ENCODE results near the gene CRIM1. TPM values are rescaled to one million over a fixed set of nuclear protein-coding genes. Genes with fewer than 3 reads are reported as not detected.

CRIM1 gene
- total RNA-seq, 1 experiment from 2014 or later: 21.4 TPM

GRCh38 chr2:36483290-36483689, 127.7 kb downstream of the CRIM1 start:
- Histone ChIP-seq H3K27me3 (ENCODE audit: control insufficient read depth, insufficient read depth, low read length) (no peaks in the 10 kb centered on the region), H3K4me3 (ENCODE audit: insufficient read depth, low read depth, low read length) (no peak overlapping the region), H3K36me3 (replicated peaks; ENCODE audit: control insufficient read depth, insufficient read depth, low read length) (peaks cover 9% of the 10 kb centered on the region)
- no peak for DNase-seq

- DNase-seq: no peak
- Histone ChIP-seq H3K36me3 (replicated peaks; ENCODE audit: control insufficient read depth, insufficient read depth, low read length) (peaks cover 6% of the 10 kb centered on the region; the same call in 1 of the 2 replicates), H3K4me3 (ENCODE audit: insufficient read depth, low read depth, low read length) (no peak overlapping the region), H3K27me3 (ENCODE audit: control insufficient read depth, insufficient read depth, low read length) (no peaks in the 10 kb centered on the region)
Measured at GRCh38 chr2:36484454-36484853, 128.9 kb downstream of the CRIM1 start.

- 0 out of 2 replicates have a peak, but pooled peaks cover 3% of the 10 kb centered on the region for H3K36me3 ChIP-seq (replicated peaks; ENCODE audit: control insufficient read depth, insufficient read depth, low read length)
- no peak overlapping the region for H3K4me3 ChIP-seq (ENCODE audit: insufficient read depth, low read depth, low read length)
- no peak for DNase-seq
- no peaks in the 10 kb centered on the region for H3K27me3 ChIP-seq (ENCODE audit: control insufficient read depth, insufficient read depth, low read length)
Measured at GRCh38 chr2:36485521-36485920, 129.9 kb downstream of the CRIM1 start.

GRCh38 chr2:36486521-36487044, 131.0 kb downstream of the CRIM1 start:
- DNase-seq: no peak
- H3K27me3 ChIP-seq (ENCODE audit: control insufficient read depth, insufficient read depth, low read length): no peaks in the 10 kb centered on the region
- H3K4me3 ChIP-seq (ENCODE audit: insufficient read depth, low read depth, low read length): no peak overlapping the region
- peaks cover 2% of the 10 kb centered on the region; the same call in 1 of the 2 replicates for H3K36me3 ChIP-seq (replicated peaks; ENCODE audit: control insufficient read depth, insufficient read depth, low read length)

GRCh38 chr2:36487947-36488346, 132.4 kb downstream of the CRIM1 start:
- no peak overlapping the region for H3K4me3 ChIP-seq (ENCODE audit: insufficient read depth, low read depth, low read length)
- H3K27me3 ChIP-seq (ENCODE audit: control insufficient read depth, insufficient read depth, low read length): no peaks in the 10 kb centered on the region
- H3K36me3 ChIP-seq (replicated peaks; ENCODE audit: control insufficient read depth, insufficient read depth, low read length): no peaks in the 10 kb centered on the region; the same call in 1 of the 2 replicates
- no peak for DNase-seq

- Histone ChIP-seq H3K4me3 (ENCODE audit: insufficient read depth, low read depth, low read length) (no peak overlapping the region), H3K36me3 (replicated peaks; ENCODE audit: control insufficient read depth, insufficient read depth, low read length) (no peaks in the 10 kb centered on the region; the same call in 1 of the 2 replicates), H3K27me3 (ENCODE audit: control insufficient read depth, insufficient read depth, low read length) (no peaks in the 10 kb centered on the region)
- DNase-seq: no peak
Measured at GRCh38 chr2:36489281-36489680, 133.7 kb downstream of the CRIM1 start.

- Histone ChIP-seq H3K36me3 (replicated peaks; ENCODE audit: control insufficient read depth, insufficient read depth, low read length) (no peaks in the 10 kb centered on the region; the same call in 1 of the 2 replicates), H3K27me3 (ENCODE audit: control insufficient read depth, insufficient read depth, low read length) (no peaks in the 10 kb centered on the region), H3K4me3 (ENCODE audit: insufficient read depth, low read depth, low read length) (no peak overlapping the region)
- no peak for DNase-seq
Measured at GRCh38 chr2:36490749-36491148, 135.2 kb downstream of the CRIM1 start.

- Histone ChIP-seq H3K27me3 (ENCODE audit: control insufficient read depth, insufficient read depth, low read length) (no peaks in the 10 kb centered on the region), H3K4me3 (ENCODE audit: insufficient read depth, low read depth, low read length) (no peak overlapping the region), H3K36me3 (replicated peaks; ENCODE audit: control insufficient read depth, insufficient read depth, low read length) (no peaks in the 10 kb centered on the region; the same call in 1 of the 2 replicates)
- no peak for DNase-seq
Measured at GRCh38 chr2:36492216-36492945, 136.8 kb downstream of the CRIM1 start.

- no peaks in the 10 kb centered on the region for H3K27me3 ChIP-seq (ENCODE audit: control insufficient read depth, insufficient read depth, low read length)
Measured at GRCh38 chr2:36493306-36493705, 137.7 kb downstream of the CRIM1 start.

GRCh38 chr2:36497570-36498163, 142.1 kb downstream of the CRIM1 start:
- Histone ChIP-seq H3K36me3 (replicated peaks; ENCODE audit: control insufficient read depth, insufficient read depth, low read length) (peaks cover 3% of the 10 kb centered on the region), H3K4me3 (ENCODE audit: insufficient read depth, low read depth, low read length) (no peak overlapping the region), H3K27me3 (ENCODE audit: control insufficient read depth, insufficient read depth, low read length) (no peaks in the 10 kb centered on the region)
- no peak for DNase-seq

More at GRCh38 chr2:36493306-36493705, 137.7 kb downstream of the CRIM1 start:
- Histone ChIP-seq H3K4me3 (ENCODE audit: insufficient read depth, low read depth, low read length) (no peak overlapping the region), H3K36me3 (replicated peaks; ENCODE audit: control insufficient read depth, insufficient read depth, low read length) (no peaks in the 10 kb centered on the region; the same call in 1 of the 2 replicates)
- no peak for DNase-seq

GRCh38 chr2:36499128-36499820, 143.7 kb downstream of the CRIM1 start:
- Histone ChIP-seq H3K36me3 (replicated peaks; ENCODE audit: control insufficient read depth, insufficient read depth, low read length) (peaks cover 3% of the 10 kb centered on the region), H3K27me3 (ENCODE audit: control insufficient read depth, insufficient read depth, low read length) (no peaks in the 10 kb centered on the region), H3K4me3 (ENCODE audit: insufficient read depth, low read depth, low read length) (no peak overlapping the region)
- DNase-seq: no peak

GRCh38 chr2:36500072-36500471, 144.5 kb downstream of the CRIM1 start:
- H3K27me3 ChIP-seq (ENCODE audit: control insufficient read depth, insufficient read depth, low read length): no peaks in the 10 kb centered on the region
- no peak for DNase-seq
- H3K4me3 ChIP-seq (ENCODE audit: insufficient read depth, low read depth, low read length): no peak overlapping the region
- peaks cover 3% of the 10 kb centered on the region for H3K36me3 ChIP-seq (replicated peaks; ENCODE audit: control insufficient read depth, insufficient read depth, low read length)

- Histone ChIP-seq H3K4me3 (ENCODE audit: insufficient read depth, low read depth, low read length) (no peak overlapping the region), H3K27me3 (ENCODE audit: control insufficient read depth, insufficient read depth, low read length) (no peaks in the 10 kb centered on the region), H3K36me3 (replicated peaks; ENCODE audit: control insufficient read depth, insufficient read depth, low read length) (peaks cover 3% of the 10 kb centered on the region)
- no peak for DNase-seq
Measured at GRCh38 chr2:36502081-36502480, 146.5 kb downstream of the CRIM1 start.

- Histone ChIP-seq H3K36me3 (replicated peaks; ENCODE audit: control insufficient read depth, insufficient read depth, low read length) (peaks cover 3% of the 10 kb centered on the region), H3K27me3 (ENCODE audit: control insufficient read depth, insufficient read depth, low read length) (no peaks in the 10 kb centered on the region), H3K4me3 (ENCODE audit: insufficient read depth, low read depth, low read length) (no peak overlapping the region)
- DNase-seq: peak; percentile 78
Measured at GRCh38 chr2:36507408-36507812, 151.8 kb downstream of the CRIM1 start.
